HG03460 (cell line): ENCODE data around the gene ANKRD36C.
"Not testable (repeated sequence)": the region's sequence is repeated elsewhere in the genome, so short reads cannot be mapped to it uniquely, and the experiment has no call there.

Source experiments
- ATAC-seq: cut with Tn5 transposase; IDR thresholded peaks from one replicate; pipeline ENCODE4 v1.9.1; 2021; ENCODE audit not compliant: unreplicated experiment

The ANKRD36C gene

GRCh38 chr2:95799892-95800291 is 191.7 kb downstream of the ANKRD36C start:
- ATAC-seq, result no peak

- ATAC-seq, result not testable (repeated sequence)
Observed at GRCh38 chr2:95799147-95799889, 192.3 kb downstream of the ANKRD36C start.

- ATAC-seq, result not testable (repeated sequence)
Observed at GRCh38 chr2:95796249-95797099, 195.2 kb downstream of the ANKRD36C start.

- not testable (repeated sequence) for ATAC-seq
Observed at GRCh38 chr2:95793970-95794369, 197.7 kb downstream of the ANKRD36C start.

- not testable (repeated sequence) for ATAC-seq
Observed at GRCh38 chr2:95790180-95790579, 201.4 kb downstream of the ANKRD36C start.

- not testable (repeated sequence) for ATAC-seq
Observed at GRCh38 chr2:95789385-95789784, 202.2 kb downstream of the ANKRD36C start.

- ATAC-seq, result not testable (repeated sequence)
Observed at GRCh38 chr2:95788642-95789041, 203.0 kb downstream of the ANKRD36C start.
